Stimulated activated CD8-positive, alpha-beta memory T cell treated with anti-CD3 and anti-CD28 coated beads, Interleukin-12 subunit alpha, Interleukin-12 subunit beta, amount 100 ng/mL, for 1 hour (primary cell): ENCODE results near the gene GZF1.

Source experiments
- DNase-seq: peaks from one replicate; pipeline ENCODE4 v3.0.0-alpha.2; 2020; ENCODE audit warnings: low read depth

GZF1 gene

GRCh38 chr20:23369072-23369823, 7.3 kb downstream of the GZF1 start:
- no peak for DNase-seq

- DNase-seq, result no peak
Measured at GRCh38 chr20:23370274-23370673, 8.3 kb downstream of the GZF1 start.

- no peak for DNase-seq
Measured at GRCh38 chr20:23370873-23371272, 8.9 kb downstream of the GZF1 start.

GRCh38 chr20:23371496-23371895, 9.5 kb downstream of the GZF1 start:
- DNase-seq, result no peak

- no peak for DNase-seq
Measured at GRCh38 chr20:23374441-23374840, 12.5 kb downstream of the GZF1 start.

GRCh38 chr20:23375827-23376226, 13.8 kb downstream of the GZF1 start:
- no peak for DNase-seq

- DNase-seq, result no peak
Measured at GRCh38 chr20:23379772-23380171, 17.8 kb downstream of the GZF1 start.

GRCh38 chr20:23381876-23382275, 19.9 kb downstream of the GZF1 start:
- no peak for DNase-seq

GRCh38 chr20:23386304-23387117, 24.5 kb downstream of the GZF1 start:
- no peak for DNase-seq

- no peak for DNase-seq
Measured at GRCh38 chr20:23387118-23387443, 25.1 kb downstream of the GZF1 start.

- no peak for DNase-seq
Measured at GRCh38 chr20:23390091-23390774, 28.3 kb downstream of the GZF1 start.

GRCh38 chr20:23391707-23392310, 29.8 kb downstream of the GZF1 start:
- no peak for DNase-seq

GRCh38 chr20:23393996-23394775, 32.2 kb downstream of the GZF1 start:
- no peak for DNase-seq

- DNase-seq, result no peak
Measured at GRCh38 chr20:23396950-23397627, 35.1 kb downstream of the GZF1 start.

- no peak for DNase-seq
Measured at GRCh38 chr20:23397961-23398360, 36.0 kb downstream of the GZF1 start.

- DNase-seq, result no peak
Measured at GRCh38 chr20:23399568-23400241, 37.7 kb downstream of the GZF1 start.

- no peak for DNase-seq
Measured at GRCh38 chr20:23401051-23401450, 39.1 kb downstream of the GZF1 start.

- no peak for DNase-seq
Measured at GRCh38 chr20:23403751-23404150, 41.8 kb downstream of the GZF1 start.

- DNase-seq, result no peak
Measured at GRCh38 chr20:23404196-23404595, 42.2 kb downstream of the GZF1 start.

- DNase-seq, result no peak
Measured at GRCh38 chr20:23406880-23407279, 44.9 kb downstream of the GZF1 start.
